Activated T-cell treated with anti-CD3 and anti-CD28 coated beads, Interleukin-2, amount 50 U/mL, for 72 hours (primary cell): ENCODE results near the gene DYNLRB2. TPM values are rescaled to one million over a fixed set of nuclear protein-coding genes. Genes with fewer than 3 reads are reported as not detected.

Experiments used
- ATAC-seq, 2 donors: fragments of 150-1000 bp; cut with Tn5 transposase; replicated peaks in 1 of 2; 2 replicates each; pipeline ENCODE4 v1.10.0; 2021; ENCODE audit warnings: moderate library complexity in 2 of 2, mild to moderate bottlenecking in 1 of 2
- DNase-seq, 2 donors: peaks; one replicate each; pipeline ENCODE4 v3.0.0; 2021 to 2022; ENCODE audit warnings: mixed read lengths in 1 of 2
- H3K27ac Mint-ChIP-seq: one replicate; pipeline ENCODE4 v1.8.0; 2022; ENCODE audit warnings: mild to moderate bottlenecking, moderate library complexity, mixed read lengths
- H3K27me3 Mint-ChIP-seq: one replicate; pipeline ENCODE4 v1.8.0; 2022; ENCODE audit warnings: low read depth, mixed read lengths
- H3K36me3 Mint-ChIP-seq, 2 donors: one replicate each; pipeline ENCODE4 v1.8.0; 2022; ENCODE audit warnings: mixed read lengths in 2 of 2, mild to moderate bottlenecking in 1 of 2; ENCODE audit not compliant: insufficient read depth in 2 of 2
- H3K4me1 Mint-ChIP-seq: one replicate; pipeline ENCODE4 v1.8.0; 2022; ENCODE audit warnings: low read depth, mixed read lengths
- H3K4me3 Mint-ChIP-seq, 2 donors: one replicate each; pipeline ENCODE4 v1.8.0; 2022; ENCODE audit warnings: mild to moderate bottlenecking in 2 of 2, mixed read lengths in 2 of 2, moderate library complexity in 2 of 2
- H3K9me3 Mint-ChIP-seq, 2 donors: one replicate each; pipeline ENCODE4 v1.8.0; 2022; ENCODE audit warnings: mixed read lengths in 2 of 2
- total RNA-seq, 2 donors: library from RNA; stranded (reverse); gene quantifications; one replicate each; pipeline ENCODE4 v1.2.3, GENCODE V29; 2022

DYNLRB2 gene
- total RNA-seq, result 1 to 10 TPM in 1 of 2 donors, not detected in 1; 1.5 TPM

GRCh38 chr16:80540516-80541305 is at the start of gene DYNLRB2:
Gene DYNLRB2 (plus strand): TSS chr16:80540993. CDS start chr16:80541077, 84 bp downstream.
- peak within 1 kb of the TSS; percentile 93 to 99 for H3K4me3 Mint-ChIP-seq
- peaks cover 2 to 3% of the 10 kb centered on the region in 2 donors for H3K9me3 Mint-ChIP-seq
- H3K4me1 Mint-ChIP-seq, result peaks cover 34% of the 10 kb centered on the region
- ATAC-seq, result peak; percentile 88 to 91
- H3K27me3 Mint-ChIP-seq, result peaks cover 8% of the 10 kb centered on the region
- peak; percentile 92 to 93 for DNase-seq
- H3K36me3 Mint-ChIP-seq, result peaks cover 3% of the 10 kb centered on the region in 2 donors
- H3K27ac Mint-ChIP-seq, result peak within 1 kb of the TSS; percentile 99

- DNase-seq (peak in 1 of 2 donors; percentile 5), ATAC-seq (no peak)
- H3K4me1 Mint-ChIP-seq, result peaks cover 17% of the 10 kb centered on the region
- H3K27ac Mint-ChIP-seq, result no peak overlapping the region
- H3K36me3 Mint-ChIP-seq, result peaks cover 8 to 11% of the 10 kb centered on the region in 2 donors
- no peak overlapping the region for H3K4me3 Mint-ChIP-seq
- H3K27me3 Mint-ChIP-seq, result peaks cover 7% of the 10 kb centered on the region
- H3K9me3 Mint-ChIP-seq, result peaks cover 7% of the 10 kb centered on the region in 2 donors
Observed at GRCh38 chr16:80500116-80500859, 40.5 kb upstream of the DYNLRB2 start.

GRCh38 chr16:80500961-80501525 is 39.8 kb upstream of the DYNLRB2 start:
- peaks cover 17% of the 10 kb centered on the region for H3K4me1 Mint-ChIP-seq
- no peak overlapping the region for H3K27ac Mint-ChIP-seq
- peaks cover 7% of the 10 kb centered on the region in 2 donors for H3K9me3 Mint-ChIP-seq
- no peaks in the 10 kb centered on the region for H3K27me3 Mint-ChIP-seq
- no peak overlapping the region for H3K4me3 Mint-ChIP-seq
- DNase-seq (no peak), ATAC-seq (no peak)
- H3K36me3 Mint-ChIP-seq, result peaks cover 8 to 11% of the 10 kb centered on the region in 2 donors

GRCh38 chr16:80503107-80503506 is 37.7 kb upstream of the DYNLRB2 start:
- peaks cover 17% of the 10 kb centered on the region for H3K4me1 Mint-ChIP-seq

GRCh38 chr16:80507538-80507937 is 33.3 kb upstream of the DYNLRB2 start:
- Mint-ChIP-seq H3K9me3 (peaks cover 0 to 3% of the 10 kb centered on the region in 2 donors), H3K36me3 (peaks cover 4% of the 10 kb centered on the region in 2 donors), H3K27ac (no peak overlapping the region), H3K27me3 (peaks cover 18% of the 10 kb centered on the region), H3K4me3 (no peak overlapping the region), H3K4me1 (no peaks in the 10 kb centered on the region)
- no peak for ATAC-seq
- no peak for DNase-seq

More at GRCh38 chr16:80503107-80503506, 37.7 kb upstream of the DYNLRB2 start:
- ATAC-seq (no peak), DNase-seq (no peak)
- no peaks in the 10 kb centered on the region for H3K27me3 Mint-ChIP-seq
- H3K27ac Mint-ChIP-seq, result no peak overlapping the region
- H3K36me3 Mint-ChIP-seq, result peaks cover 8 to 11% of the 10 kb centered on the region in 2 donors
- H3K4me3 Mint-ChIP-seq, result no peak overlapping the region
- peaks cover 7% of the 10 kb centered on the region in 2 donors for H3K9me3 Mint-ChIP-seq

GRCh38 chr16:80509872-80510271 is 30.9 kb upstream of the DYNLRB2 start:
- no peak for DNase-seq
- ATAC-seq, result no peak
- H3K27ac Mint-ChIP-seq, result no peak overlapping the region
- no peaks in the 10 kb centered on the region for H3K36me3 Mint-ChIP-seq
- H3K4me3 Mint-ChIP-seq, result no peak overlapping the region
- H3K9me3 Mint-ChIP-seq, result no peaks in the 10 kb centered on the region
- no peaks in the 10 kb centered on the region for H3K4me1 Mint-ChIP-seq
- peaks cover 32% of the 10 kb centered on the region for H3K27me3 Mint-ChIP-seq

- DNase-seq (no peak), ATAC-seq (no peak)
- Mint-ChIP-seq H3K9me3 (no peaks in the 10 kb centered on the region), H3K36me3 (no peaks in the 10 kb centered on the region), H3K27ac (no peak overlapping the region), H3K4me1 (no peaks in the 10 kb centered on the region), H3K27me3 (peaks cover 42% of the 10 kb centered on the region), H3K4me3 (no peak overlapping the region)
Observed at GRCh38 chr16:80511824-80512592, 28.8 kb upstream of the DYNLRB2 start.

GRCh38 chr16:80512593-80512853 is 28.3 kb upstream of the DYNLRB2 start:
- Mint-ChIP-seq H3K4me1 (peaks cover 3% of the 10 kb centered on the region), H3K36me3 (no peaks in the 10 kb centered on the region), H3K27me3 (peaks cover 42% of the 10 kb centered on the region), H3K4me3 (no peak overlapping the region), H3K9me3 (no peaks in the 10 kb centered on the region), H3K27ac (no peak overlapping the region)
- ATAC-seq, result no peak
- DNase-seq, result no peak

- H3K4me3 Mint-ChIP-seq, result no peak overlapping the region
- H3K4me1 Mint-ChIP-seq, result peaks cover 24% of the 10 kb centered on the region
- ATAC-seq, result no peak
- no peak overlapping the region for H3K27ac Mint-ChIP-seq
- peaks cover 24% of the 10 kb centered on the region for H3K27me3 Mint-ChIP-seq
- H3K9me3 Mint-ChIP-seq, result no peaks in the 10 kb centered on the region
- no peaks in the 10 kb centered on the region for H3K36me3 Mint-ChIP-seq
- no peak for DNase-seq
Observed at GRCh38 chr16:80515374-80515773, 25.4 kb upstream of the DYNLRB2 start.

GRCh38 chr16:80517846-80518245 is 22.9 kb upstream of the DYNLRB2 start:
- Mint-ChIP-seq H3K9me3 (no peaks in the 10 kb centered on the region), H3K27ac (no peak overlapping the region), H3K36me3 (no peaks in the 10 kb centered on the region), H3K4me3 (no peak overlapping the region), H3K27me3 (peaks cover 23% of the 10 kb centered on the region), H3K4me1 (peaks cover 24% of the 10 kb centered on the region)
- DNase-seq (no peak), ATAC-seq (peak; percentile 67 to 76)

- Mint-ChIP-seq H3K4me3 (peak overlapping the region in 1 of 2 donors; percentile 13), H3K4me1 (peaks cover 24% of the 10 kb centered on the region), H3K27me3 (peaks cover 17% of the 10 kb centered on the region), H3K27ac (no peak overlapping the region), H3K9me3 (no peaks in the 10 kb centered on the region), H3K36me3 (no peaks in the 10 kb centered on the region)
- peak; percentile 76 to 91 for ATAC-seq
- peak; percentile 14 to 20 for DNase-seq
Observed at GRCh38 chr16:80518436-80518835, 22.4 kb upstream of the DYNLRB2 start.

- DNase-seq (no peak), ATAC-seq (no peak)
- Mint-ChIP-seq H3K27ac (no peak overlapping the region), H3K4me1 (peaks cover 24% of the 10 kb centered on the region), H3K27me3 (peaks cover 10% of the 10 kb centered on the region), H3K9me3 (no peaks in the 10 kb centered on the region), H3K4me3 (peak overlapping the region; percentile 13 to 54), H3K36me3 (no peaks in the 10 kb centered on the region)
Observed at GRCh38 chr16:80519189-80519588, 21.6 kb upstream of the DYNLRB2 start.

GRCh38 chr16:80525420-80525819 is 15.4 kb upstream of the DYNLRB2 start:
- Mint-ChIP-seq H3K36me3 (no peaks in the 10 kb centered on the region), H3K27me3 (no peaks in the 10 kb centered on the region), H3K9me3 (no peaks in the 10 kb centered on the region), H3K27ac (no peak overlapping the region), H3K4me3 (no peak overlapping the region), H3K4me1 (no peaks in the 10 kb centered on the region)
- no peak for DNase-seq
- no peak for ATAC-seq
